K562 (cell line): ENCODE data around the gene MYO16. TPM values are rescaled to one million over a fixed set of nuclear protein-coding genes. Genes with fewer than 3 reads are reported as not detected.

Experiments used
- ATAC-seq: fragments of 200-7000 bp; cut with Tn5 transposase; 3 replicates; pipeline ENCODE4 v1.9.1; 2020; ENCODE audit warnings: moderate library complexity
- BruUV-seq: library from RNA; stranded (reverse); fragments of 400-500 nt; replicated peaks from 2 replicates; lab custom pipeline; 2021; lab: Mats Ljungman, UMichigan
- CTCF ChIA-PET: fragments of 300-600 bp; formaldehyde crosslinking; extraction: SDS; loops from one replicate; lab custom pipeline; 2021; ENCODE audit warnings: low intra/inter-chr PET ratio; lab: Yijun Ruan, JAX
- POLR2A ChIA-PET: fragments of 300-600, 350-650 bp; sonication (Branson Sonifier 250); formaldehyde crosslinking; extraction: SDS; loops from one replicate; lab custom pipeline; 2021; ENCODE audit warnings: antibody characterized with exemption, inconsistent platforms; lab: Yijun Ruan, JAX
- DNase-seq, 4 experiments: peaks; one replicate each; pipeline versions ENCODE4 v3.0.0 to v3.0.0-alpha.2; 2011 to 2018; ENCODE audit warnings: low spot score in 3 of 4, mixed read lengths in 3 of 4; ENCODE audit errors: extremely low read depth in 1 of 4
- FAIRE-seq: peaks from 2 replicates; lab custom pipeline; 2011; peaks lifted over from hg19 to GRCh38; lab: Jason Lieb, UNC
- H2AFZ ChIP-seq: 2 replicates; pipeline ENCODE4 v1.6.0; 2011; ENCODE audit warnings: low read depth, low read length, control low read depth, inconsistent platforms
- H3K27ac ChIP-seq: fragments of 200-600 bp; 3 replicates; pipeline ENCODE4 v1.8.0; 2011; ENCODE audit warnings: low read depth, mild to moderate bottlenecking, control low read depth, inconsistent platforms, low read length, moderate library complexity, mixed read lengths; ENCODE audit errors: extremely low read depth
- H3K27me3 ChIP-seq, 2 experiments: fragments of 300-600 bp in 1 of 2; 2 replicates in 1 of 2; 3 replicates in 1 of 2; pipeline versions ENCODE4 v1.6.0 to v1.8.0; 2011; ENCODE audit warnings: inconsistent platforms in 2 of 2, low read length in 2 of 2, mild to moderate bottlenecking in 1 of 2, mixed read lengths in 1 of 2, moderate library complexity in 1 of 2; ENCODE audit not compliant: control insufficient read depth in 2 of 2, insufficient read depth in 2 of 2
- H3K36me3 ChIP-seq: fragments of 300-600 bp; 3 replicates; pipeline ENCODE4 v1.8.0; 2011; ENCODE audit warnings: mild to moderate bottlenecking, low read length, inconsistent platforms; ENCODE audit not compliant: control insufficient read depth, insufficient read depth
- H3K4me1 ChIP-seq, 2 experiments: fragments of 200-600 bp in 1 of 2; replicated peaks in 1 of 2; 2 replicates in 1 of 2; 3 replicates in 1 of 2; pipeline versions ENCODE4 v1.5.1 to v1.8.0; 2011; ENCODE audit warnings: inconsistent platforms in 2 of 2, low read length in 2 of 2, mild to moderate bottlenecking in 1 of 2, mixed read lengths in 1 of 2, moderate library complexity in 1 of 2; ENCODE audit not compliant: control insufficient read depth in 2 of 2, insufficient read depth in 2 of 2
- H3K4me2 ChIP-seq: 2 replicates; pipeline ENCODE4 v1.6.1; 2011; ENCODE audit warnings: low read length, control low read depth, inconsistent platforms, mixed read lengths; ENCODE audit not compliant: insufficient read depth
- H3K4me3 ChIP-seq: fragments of 200-600 bp; sonication (generic), shearing (Covaris generic); 2 replicates; pipeline ENCODE4 v1.5.1; 2016; ENCODE audit warnings: control low read depth, inconsistent platforms
- H3K79me2 ChIP-seq: fragments of 200-600 bp; 3 replicates; pipeline ENCODE4 v1.8.0; 2011; ENCODE audit warnings: low read length, inconsistent platforms; ENCODE audit not compliant: control insufficient read depth, insufficient read depth
- H3K9ac ChIP-seq, 2 experiments: 2 replicates each; pipeline versions ENCODE4 v1.6.0 to v1.6.1; 2011; ENCODE audit warnings: low read depth in 2 of 2, low read length in 2 of 2, control low read depth in 1 of 2, inconsistent platforms in 1 of 2, mild to moderate bottlenecking in 1 of 2, mixed read lengths in 1 of 2; ENCODE audit not compliant: insufficient read depth in 1 of 2
- H3K9me1 ChIP-seq: one replicate; pipeline ENCODE4 v1.6.0; 2011; ENCODE audit warnings: inconsistent platforms, mild to moderate bottlenecking, low read length, moderate library complexity; ENCODE audit not compliant: control insufficient read depth, insufficient read depth
- H3K9me3 ChIP-seq: replicated peaks from 2 replicates; pipeline ENCODE4 v1.5.1; 2011; ENCODE audit warnings: low read depth, low read length, inconsistent platforms; ENCODE audit not compliant: control insufficient read depth, insufficient read depth
- H4K20me1 ChIP-seq: replicated peaks from 2 replicates; pipeline ENCODE4 v1.6.1; 2011; ENCODE audit warnings: low read length, inconsistent platforms, mixed read lengths; ENCODE audit not compliant: control insufficient read depth, insufficient read depth
- CHCHD3 ChIP-seq: fragments of 250-450 bp; sonication (Bioruptor Pico); IDR thresholded peaks from 2 replicates; pipeline ENCODE4 v2.1.2; 2022; ENCODE audit warnings: mild to moderate bottlenecking
- EP300 ChIP-seq: IDR thresholded peaks from 2 replicates; pipeline ENCODE4 v1.6.1; 2012; ENCODE audit warnings: low read length, improper control_type of control experiment
- EP400 ChIP-seq: fragments of 450-650 bp; IDR thresholded peaks from 2 replicates; pipeline ENCODE4 v1.6.1; 2017; ENCODE audit warnings: antibody characterized with exemption, mild to moderate bottlenecking, moderate library complexity
- FOXA1 ChIP-seq: fragments of 450-650 bp; IDR thresholded peaks from 2 replicates; pipeline ENCODE4 v1.6.1; 2016; ENCODE audit warnings: mild to moderate bottlenecking, borderline replicate concordance
- GABPB2 ChIP-seq: fragments of 250-450 bp; sonication (Bioruptor Pico); conservative IDR thresholded peaks from 2 replicates; pipeline ENCODE4 v1.5.1; 2021; ENCODE audit warnings: mild to moderate bottlenecking
- GTF2F1 ChIP-seq: IDR thresholded peaks from 2 replicates; pipeline ENCODE4 v1.6.1; 2011; ENCODE audit warnings: low read depth, low read length, improper control_type of control experiment
- LARP7 ChIP-seq: fragments of 450-650 bp; IDR thresholded peaks from 2 replicates; pipeline ENCODE4 v1.6.1; 2016
- NCOA4 ChIP-seq: fragments of 450-650 bp; IDR thresholded peaks from 2 replicates; pipeline ENCODE4 v1.6.1; 2018; ENCODE audit warnings: mild to moderate bottlenecking; ENCODE audit not compliant: partially characterized antibody
- POLR2AphosphoS2 ChIP-seq: IDR thresholded peaks from 2 replicates; pipeline ENCODE4 v1.6.1; 2012; ENCODE audit warnings: low read length, improper control_type of control experiment
- POLR2G ChIP-seq: fragments of 200-400 bp; formaldehyde crosslinking; IDR thresholded peaks from 2 replicates; pipeline ENCODE4 v1.6.1; 2017; ENCODE audit warnings: low read depth, mild to moderate bottlenecking, antibody characterized with exemption, low read length, moderate library complexity
- PTBP1 ChIP-seq: fragments of 200-400 bp; formaldehyde crosslinking; IDR thresholded peaks from 2 replicates; pipeline ENCODE4 v1.6.1; 2017; ENCODE audit warnings: low read depth, low read length
- SMAD4 ChIP-seq: fragments of 250-450 bp; sonication (Bioruptor Pico); conservative IDR thresholded peaks from 2 replicates; pipeline ENCODE4 v1.8.0; 2021; ENCODE audit warnings: inconsistent platforms, mild to moderate bottlenecking, moderate library complexity
- TARDBP ChIP-seq: fragments of 450-650 bp; IDR thresholded peaks from 2 replicates; pipeline ENCODE4 v1.6.1; 2016
- TBL1XR1 ChIP-seq, 2 experiments: IDR thresholded peaks; 2 replicates each; pipeline ENCODE4 v1.6.1; 2012; ENCODE audit warnings: improper control_type of control experiment in 2 of 2, low read length in 2 of 2, mild to moderate bottlenecking in 1 of 2
- TCFL5 ChIP-seq: fragments of 250-450 bp; sonication (Bioruptor Pico); conservative IDR thresholded peaks from 2 replicates; pipeline ENCODE4 v1.6.1; 2021; ENCODE audit warnings: mild to moderate bottlenecking, moderate library complexity, matching md5 sums
- ZNF274 ChIP-seq: IDR thresholded peaks from 2 replicates; pipeline ENCODE4 v1.6.1; 2011; ENCODE audit warnings: low read depth, mild to moderate bottlenecking, low read length, moderate library complexity, borderline replicate concordance
- WGBS: fragments of 100-300 bp; shearing (Covaris generic); methylation state at CpG from one replicate; pipeline ENCODE4 v1.1.6; 2016; ENCODE audit warnings: low coverage, mixed read lengths; ENCODE audit not compliant: insufficient coverage; ENCODE audit errors: missing lambda C conversion rate; 5-methylcytosine and 5-hydroxymethylcytosine counted together
- in situ Hi-C: fragments of 300-500 bp; cut with MboI; formaldehyde crosslinking; loops from 4 replicates; pipeline ENCODE4 v1.15.0; 2018; ENCODE audit warnings: inconsistent platforms, mixed read lengths
- intact Hi-C: fragments of 100-400 bp; cut with micrococcal nuclease; formaldehyde crosslinking; loops from 2 replicates; pipeline ENCODE4 v1.14.2; 2022
- polyA plus RNA-seq, 8 experiments: library from polyadenylated mRNA; depleted of rRNA in 4 of 8; stranded (reverse) in 5 of 8; unstranded in 3 of 8; fragments of >200 nt; fragmentation: Nextera tagmentation in 2 of 8; fragmentation: Illumina TruSeq in 1 of 8; extraction: Ambion mirVana in 2 of 8; extraction: Trizol in 1 of 8; gene quantifications; 2 replicates each; pipeline versions ENCODE4 v1.2.1 to v1.2.3, GENCODE V29; 2011 to 2014; ENCODE audit warnings: inconsistent platforms in 1 of 8, missing spikeins in 1 of 8
- total RNA-seq, 7 experiments: library from RNA; depleted of rRNA in 6 of 7; stranded (reverse); fragments of >200 nt in 6 of 7; fragmentation: Illumina TruSeq in 2 of 7; extraction: Trizol in 2 of 7; gene quantifications; 2 replicates each; pipeline versions ENCODE4 v1.2.1 to v1.2.3, GENCODE V29; 2011 to 2021; ENCODE audit warnings: low replicate concordance in 1 of 7
- TF ChIP-seq, protein P1 (sequence below): fragments of 250-450 bp; sonication (Bioruptor Pico); IDR thresholded peaks from 2 replicates; pipeline ENCODE4 v1.8.0; 2021; ENCODE audit warnings: moderate library complexity, mild to moderate bottlenecking, inconsistent platforms
- TF ChIP-seq, protein P2 (sequence below): sonication (generic); formaldehyde crosslinking; IDR thresholded peaks from 2 replicates; pipeline ENCODE4 v1.8.1; 2023; ENCODE audit warnings: mild to moderate bottlenecking, missing genetic modification reagents
- TF ChIP-seq, protein P3 (sequence below): sonication (generic); formaldehyde crosslinking; IDR thresholded peaks from 2 replicates; pipeline ENCODE4 v1.8.0; 2022; ENCODE audit warnings: mild to moderate bottlenecking, missing genetic modification reagents

MYO16 gene
- total and polyA plus RNA-seq, 9 of the 15 experiments (the other 6 are each of a cell fraction or from before 2014, with no cell fraction given), result 4.3 to 45.7 (median 12.1) TPM

DNA sequence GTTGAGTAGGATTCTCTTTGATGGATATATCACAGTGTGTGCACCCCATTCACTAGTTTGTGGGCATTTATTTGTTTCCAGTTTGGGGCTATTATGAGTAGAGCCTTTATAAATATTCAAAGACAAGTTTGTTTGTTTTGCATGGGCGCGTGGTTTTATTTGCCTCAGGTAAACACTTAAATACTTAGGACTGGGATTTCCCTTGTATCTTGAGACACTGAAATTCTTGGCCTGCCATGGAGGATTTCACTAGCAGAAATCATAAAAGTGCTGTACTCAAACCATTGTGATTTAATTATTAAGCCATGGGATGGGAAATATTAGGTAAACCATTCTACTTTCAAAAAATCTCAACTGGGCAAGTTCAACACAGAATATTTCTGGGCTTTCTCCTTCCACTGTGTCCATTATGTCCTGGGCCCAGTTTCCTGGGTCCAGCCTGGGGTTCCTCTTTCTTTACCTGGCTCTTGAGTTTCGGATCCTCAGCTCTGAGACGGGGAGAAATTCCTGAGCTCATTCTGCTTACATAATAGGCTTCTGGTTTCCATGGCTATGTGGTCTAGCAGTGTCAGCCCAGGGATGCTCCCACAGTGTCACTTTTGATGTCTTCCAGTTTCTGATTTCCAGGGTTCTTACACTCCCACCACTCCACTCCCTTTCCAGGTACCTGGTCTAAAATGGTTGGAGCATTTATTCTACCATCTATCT, 14.4 kb downstream of the MYO16 start:
- H3K4me2 ChIP-seq, result no peak overlapping the region
- TF ChIP-seq PTBP1, result no peak
- TF ChIP-seq, protein P1, sequence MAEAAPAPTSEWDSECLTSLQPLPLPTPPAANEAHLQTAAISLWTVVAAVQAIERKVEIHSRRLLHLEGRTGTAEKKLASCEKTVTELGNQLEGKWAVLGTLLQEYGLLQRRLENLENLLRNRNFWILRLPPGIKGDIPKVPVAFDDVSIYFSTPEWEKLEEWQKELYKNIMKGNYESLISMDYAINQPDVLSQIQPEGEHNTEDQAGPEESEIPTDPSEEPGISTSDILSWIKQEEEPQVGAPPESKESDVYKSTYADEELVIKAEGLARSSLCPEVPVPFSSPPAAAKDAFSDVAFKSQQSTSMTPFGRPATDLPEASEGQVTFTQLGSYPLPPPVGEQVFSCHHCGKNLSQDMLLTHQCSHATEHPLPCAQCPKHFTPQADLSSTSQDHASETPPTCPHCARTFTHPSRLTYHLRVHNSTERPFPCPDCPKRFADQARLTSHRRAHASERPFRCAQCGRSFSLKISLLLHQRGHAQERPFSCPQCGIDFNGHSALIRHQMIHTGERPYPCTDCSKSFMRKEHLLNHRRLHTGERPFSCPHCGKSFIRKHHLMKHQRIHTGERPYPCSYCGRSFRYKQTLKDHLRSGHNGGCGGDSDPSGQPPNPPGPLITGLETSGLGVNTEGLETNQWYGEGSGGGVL (CRISPR knock-in tag), result no peak
- no peak for TF ChIP-seq FOXA1
- TF ChIP-seq TARDBP, result no peak
- no peak for TF ChIP-seq EP400
- no peak for TF ChIP-seq LARP7
- TF ChIP-seq GTF2F1, result no peak
- TF ChIP-seq TBL1XR1 (IDR thresholded peaks at IDR 0.05; ENCODE audit: low read length in 2 of 2), result no peak
- TF ChIP-seq GABPB2 (CRISPR knock-in tag), result no peak
- TF ChIP-seq TCFL5, result no peak
- TF ChIP-seq, protein P2, sequence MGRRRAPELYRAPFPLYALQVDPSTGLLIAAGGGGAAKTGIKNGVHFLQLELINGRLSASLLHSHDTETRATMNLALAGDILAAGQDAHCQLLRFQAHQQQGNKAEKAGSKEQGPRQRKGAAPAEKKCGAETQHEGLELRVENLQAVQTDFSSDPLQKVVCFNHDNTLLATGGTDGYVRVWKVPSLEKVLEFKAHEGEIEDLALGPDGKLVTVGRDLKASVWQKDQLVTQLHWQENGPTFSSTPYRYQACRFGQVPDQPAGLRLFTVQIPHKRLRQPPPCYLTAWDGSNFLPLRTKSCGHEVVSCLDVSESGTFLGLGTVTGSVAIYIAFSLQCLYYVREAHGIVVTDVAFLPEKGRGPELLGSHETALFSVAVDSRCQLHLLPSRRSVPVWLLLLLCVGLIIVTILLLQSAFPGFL (CRISPR knock-in tag), result no peak
- no peak for TF ChIP-seq EP300
- no peak for TF ChIP-seq ZNF274
- TF ChIP-seq, protein P3, sequence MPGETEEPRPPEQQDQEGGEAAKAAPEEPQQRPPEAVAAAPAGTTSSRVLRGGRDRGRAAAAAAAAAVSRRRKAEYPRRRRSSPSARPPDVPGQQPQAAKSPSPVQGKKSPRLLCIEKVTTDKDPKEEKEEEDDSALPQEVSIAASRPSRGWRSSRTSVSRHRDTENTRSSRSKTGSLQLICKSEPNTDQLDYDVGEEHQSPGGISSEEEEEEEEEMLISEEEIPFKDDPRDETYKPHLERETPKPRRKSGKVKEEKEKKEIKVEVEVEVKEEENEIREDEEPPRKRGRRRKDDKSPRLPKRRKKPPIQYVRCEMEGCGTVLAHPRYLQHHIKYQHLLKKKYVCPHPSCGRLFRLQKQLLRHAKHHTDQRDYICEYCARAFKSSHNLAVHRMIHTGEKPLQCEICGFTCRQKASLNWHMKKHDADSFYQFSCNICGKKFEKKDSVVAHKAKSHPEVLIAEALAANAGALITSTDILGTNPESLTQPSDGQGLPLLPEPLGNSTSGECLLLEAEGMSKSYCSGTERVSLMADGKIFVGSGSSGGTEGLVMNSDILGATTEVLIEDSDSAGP, result no peak
- TF ChIP-seq SMAD4 (CRISPR knock-in tag), result no peak
- no peak for TF ChIP-seq CHCHD3 (CRISPR knock-in tag)
- TF ChIP-seq NCOA4, result no peak
- TF ChIP-seq POLR2AphosphoS2, result no peak
- TF ChIP-seq POLR2G, result no peak
- H3K9me3 ChIP-seq, result peaks cover 5% of the 10 kb centered on the region; the same call in 1 of the 2 replicates
- CTCF ChIA-PET, result no interaction called here
- DNase-seq (no peak), ATAC-seq (no peak), FAIRE-seq (no peak)
- intact Hi-C loops (no loop called here), in situ Hi-C loops (no loop called here)
- H3K9me1 ChIP-seq, result no peaks in the 10 kb centered on the region
- no peak overlapping the region for H3K27ac ChIP-seq
- 86% methylated on average over 2 of the region's 4 CpGs for WGBS
- no peaks in the 10 kb centered on the region for H3K36me3 ChIP-seq
- no peaks in the 10 kb centered on the region for H3K4me1 ChIP-seq
- no peak overlapping the region for H3K4me3 ChIP-seq
- POLR2A ChIA-PET, result no interaction called here
- H3K79me2 ChIP-seq, result no peaks in the 10 kb centered on the region
- no TSS peak for BruUV-seq
- no peak overlapping the region for H3K9ac ChIP-seq
- H4K20me1 ChIP-seq, result no peaks in the 10 kb centered on the region
- H2AFZ ChIP-seq, result no peak overlapping the region
- no peaks in the 10 kb centered on the region for H3K27me3 ChIP-seq
